ENCODE data around the gene EHMT1. TPM values are rescaled to one million over a fixed set of nuclear protein-coding genes. Genes with fewer than 3 reads are reported as not detected.

EHMT1 gene
- total RNA-seq, 2 experiments from 2014 or later: 80.6 to 87.8 TPM

GRCh38 chr9:137791947-137792346 lies 173.1 kb downstream of the EHMT1 start:
- no peaks in the 10 kb centered on the region for H3K9me3 Mint-ChIP-seq
- no peaks in the 10 kb centered on the region for H3K27me3 Mint-ChIP-seq
- no peak for ATAC-seq (ENCODE audit: poor library complexity)
- H3K9me3 ChIP-seq (ENCODE audit: control insufficient read depth in 1 of 2, insufficient read depth in 1 of 2, low read length in 2 of 2): no peaks in the 10 kb centered on the region
- no peak overlapping the region for H3K27ac ChIP-seq (ENCODE audit: low read depth in 1 of 2, low read length in 2 of 2)
- H3K4me1 Mint-ChIP-seq (ENCODE audit: low read depth): no peaks in the 10 kb centered on the region
- peaks cover 11% of the 10 kb centered on the region for H3K4me1 ChIP-seq (ENCODE audit: insufficient read depth, low read length)
- no peak for DNase-seq
- no peak for TF ChIP-seq CTCF (IDR thresholded peaks at IDR 0.05)
- ChIA-PET CTCF (no interaction called here), POLR2A (no interaction called here)
- no peaks in the 10 kb centered on the region for H3K27me3 ChIP-seq (ENCODE audit: control insufficient read depth in 1 of 2, insufficient read depth in 2 of 2, low read length in 2 of 2)
- H3K36me3 ChIP-seq (ENCODE audit: insufficient read depth, low read length): peaks cover 42% of the 10 kb centered on the region
- peaks cover 69% of the 10 kb centered on the region for H3K36me3 Mint-ChIP-seq (ENCODE audit: low read depth)
- no peak overlapping the region for H3K4me3 Mint-ChIP-seq
- intact Hi-C loops (cut with DNase I, micrococcal nuclease): no loop called here
- H3K4me3 ChIP-seq (ENCODE audit: low read length): no peak overlapping the region
- no peak overlapping the region for H3K27ac Mint-ChIP-seq

GRCh38 chr9:137793196-137793841 lies 174.5 kb downstream of the EHMT1 start:
- peaks cover 6% of the 10 kb centered on the region for H3K4me1 ChIP-seq (ENCODE audit: insufficient read depth, low read length)
- no peaks in the 10 kb centered on the region for H3K27me3 Mint-ChIP-seq
- H3K4me3 ChIP-seq (ENCODE audit: low read length): no peak overlapping the region
- H3K27ac Mint-ChIP-seq: no peak overlapping the region
- H3K4me1 Mint-ChIP-seq (ENCODE audit: low read depth): no peaks in the 10 kb centered on the region
- H3K36me3 ChIP-seq (ENCODE audit: insufficient read depth, low read length): peaks cover 46% of the 10 kb centered on the region
- intact Hi-C loops (cut with DNase I, micrococcal nuclease): no loop called here
- ATAC-seq (ENCODE audit: poor library complexity): no peak
- no peak overlapping the region for H3K27ac ChIP-seq (ENCODE audit: low read depth in 1 of 2, low read length in 2 of 2)
- DNase-seq: no peak
- peaks cover 77% of the 10 kb centered on the region for H3K36me3 Mint-ChIP-seq (ENCODE audit: low read depth)
- TF ChIP-seq CTCF (IDR thresholded peaks at IDR 0.05): no peak
- H3K27me3 ChIP-seq (ENCODE audit: control insufficient read depth in 1 of 2, insufficient read depth in 2 of 2, low read length in 2 of 2): no peaks in the 10 kb centered on the region
- no peak overlapping the region for H3K4me3 Mint-ChIP-seq
- CTCF ChIA-PET: no interaction called here
- POLR2A ChIA-PET: no interaction called here
- H3K9me3 ChIP-seq (ENCODE audit: control insufficient read depth in 1 of 2, insufficient read depth in 1 of 2, low read length in 2 of 2): no peaks in the 10 kb centered on the region
- H3K9me3 Mint-ChIP-seq: no peaks in the 10 kb centered on the region

GRCh38 chr9:137795156-137795666 lies 176.4 kb downstream of the EHMT1 start:
- H3K27ac ChIP-seq (ENCODE audit: low read depth in 1 of 2, low read length in 2 of 2): no peak overlapping the region
- Mint-ChIP-seq H3K36me3 (ENCODE audit: low read depth) (peaks cover 91% of the 10 kb centered on the region), H3K9me3 (no peaks in the 10 kb centered on the region), H3K27ac (no peak overlapping the region), H3K27me3 (no peaks in the 10 kb centered on the region), H3K4me3 (no peak overlapping the region), H3K4me1 (ENCODE audit: low read depth) (no peaks in the 10 kb centered on the region)
- H3K4me3 ChIP-seq (ENCODE audit: low read length): no peak overlapping the region
- no peak for ATAC-seq (ENCODE audit: poor library complexity)
- H3K4me1 ChIP-seq (ENCODE audit: insufficient read depth, low read length): no peaks in the 10 kb centered on the region
- no peaks in the 10 kb centered on the region for H3K9me3 ChIP-seq (ENCODE audit: control insufficient read depth in 1 of 2, insufficient read depth in 1 of 2, low read length in 2 of 2)
- H3K27me3 ChIP-seq (ENCODE audit: control insufficient read depth in 1 of 2, insufficient read depth in 2 of 2, low read length in 2 of 2): no peaks in the 10 kb centered on the region
- CTCF ChIA-PET: no interaction called here
- intact Hi-C loops (cut with DNase I, micrococcal nuclease): no loop called here
- POLR2A ChIA-PET: no interaction called here
- DNase-seq: no peak
- H3K36me3 ChIP-seq (ENCODE audit: insufficient read depth, low read length): peaks cover 57% of the 10 kb centered on the region
- no peak for TF ChIP-seq CTCF (IDR thresholded peaks at IDR 0.05)

All from CD4-positive, alpha-beta T cell (primary cell).